Glomerular endothelial cell (primary cell): Measurements from ENCODE around the gene ZNF28. TPM values are rescaled to one million over a fixed set of nuclear protein-coding genes. Genes with fewer than 3 reads are reported as not detected.
"Not testable (repeated sequence)": the region's sequence is repeated elsewhere in the genome, so short reads cannot be mapped to it uniquely, and the experiment has no call there.

Experiments
- DNase-seq: peaks from one replicate; pipeline ENCODE4 v3.0.0-alpha.2; 2011; ENCODE audit warnings: low read depth, low spot score; ENCODE audit errors: extremely low read depth
- total RNA-seq: library from RNA; depleted of rRNA; stranded (reverse); fragments of >200 nt; gene quantifications from 2 replicates; pipeline ENCODE4 v1.2.3, GENCODE V29; 2015

ZNF28 gene
- total RNA-seq, 1 donor from 2014 or later, result 14.5 TPM

DNA sequence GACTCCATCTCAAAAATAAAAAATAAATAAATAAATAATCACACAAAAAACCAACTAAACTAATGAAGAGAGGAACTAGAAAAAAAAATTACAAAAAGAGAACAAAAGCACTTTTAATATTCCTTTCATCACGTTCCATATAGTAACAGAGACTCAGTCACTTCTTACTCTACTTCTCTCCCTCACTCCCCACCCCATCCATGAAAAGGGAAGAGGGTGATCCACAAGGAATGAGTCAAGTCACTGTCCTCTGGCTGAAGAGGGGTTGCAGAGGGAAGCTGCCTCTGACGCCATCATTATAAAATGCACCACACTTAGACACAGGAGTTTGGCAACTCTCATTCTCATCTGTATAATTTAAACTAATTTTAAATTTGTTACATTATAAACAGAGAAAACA is 38.6 kb downstream of the ZNF28 start:
- DNase-seq, result not testable (repeated sequence)

DNA sequence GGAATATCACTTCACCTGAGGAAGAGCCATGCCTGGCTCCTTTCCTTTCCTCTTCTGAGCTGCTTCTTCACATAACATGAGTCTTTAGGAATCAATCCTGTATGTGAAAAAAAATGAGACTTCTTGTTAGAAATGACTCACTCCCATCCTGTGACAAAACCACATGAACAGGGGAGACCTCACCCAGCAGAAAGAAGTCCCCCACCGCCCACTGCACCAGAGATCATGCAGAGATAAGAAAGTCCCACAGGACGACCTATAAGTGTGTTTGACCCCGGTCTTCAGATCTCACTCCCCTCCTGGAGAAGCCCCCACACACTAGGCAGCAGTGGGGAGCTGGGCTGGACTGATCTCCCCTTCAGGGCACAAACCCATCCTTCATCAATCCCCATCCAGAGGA is 42.6 kb downstream of the ZNF28 start:
- DNase-seq, result no peak

- DNase-seq, result not testable (repeated sequence)
Measured at GRCh38 chr19:52756447-52756846, 65.0 kb downstream of the ZNF28 start.

DNA sequence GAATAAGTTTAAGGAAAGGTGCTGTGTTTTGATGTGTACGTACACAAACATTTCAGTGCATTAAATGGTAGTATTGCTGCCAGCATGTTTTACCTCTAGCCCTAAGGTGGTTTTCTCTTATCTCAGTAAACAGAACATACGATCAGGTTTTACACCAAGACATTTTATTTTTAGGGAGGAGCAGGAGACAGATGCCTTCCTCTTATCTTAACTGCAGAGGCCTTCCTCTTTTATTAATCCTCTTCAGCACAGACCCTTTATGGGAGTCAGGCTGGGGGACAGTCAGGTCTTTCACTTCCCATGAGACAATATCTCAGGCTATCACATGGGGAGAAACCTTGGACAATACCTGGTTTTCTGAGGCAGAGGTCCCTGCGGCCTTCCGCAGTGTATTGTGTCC is 71.7 kb downstream of the ZNF28 start:
- no peak for DNase-seq

DNA sequence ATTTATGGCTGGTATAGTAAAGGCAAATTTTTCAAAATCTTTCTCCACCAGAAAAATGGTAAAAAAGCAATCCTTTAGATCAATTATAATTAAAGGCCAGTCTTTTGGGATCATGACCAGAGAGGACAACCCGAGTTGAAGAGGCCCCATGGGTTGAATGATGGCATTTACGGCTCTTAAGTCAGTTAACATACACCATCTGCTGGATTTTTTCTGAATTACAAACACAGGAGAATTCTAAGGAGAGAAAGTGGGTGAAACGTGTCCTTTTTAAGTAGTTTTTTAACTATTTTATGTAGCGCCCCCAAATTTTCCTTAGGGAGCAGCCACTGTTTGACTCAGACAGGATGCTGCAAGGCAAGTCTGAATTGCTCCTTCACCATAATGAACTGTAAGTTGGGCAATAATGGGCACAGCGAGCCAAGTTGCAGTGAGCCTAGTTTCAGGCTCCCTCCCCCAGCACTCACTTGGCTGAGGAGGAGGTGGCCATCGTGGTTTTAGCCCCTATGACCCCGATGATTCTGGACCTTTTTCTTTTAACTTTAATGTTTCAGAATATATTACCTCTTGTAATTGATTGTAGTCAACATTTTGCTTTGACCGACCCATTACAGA is 73.0 kb downstream of the ZNF28 start:
- no peak for DNase-seq

Other genes starting within 250 kb of the ZNF28 start
- gene ZNF83, start 183.3 kb downstream of the ZNF28 start, total RNA-seq, result 31.3 and 58.7 TPM in 2 replicates
- 9.5 and 12.8 TPM in 2 replicates for gene ZNF611, start 86.6 kb downstream of the ZNF28 start, total RNA-seq
- 1.8 and 2.1 TPM in 2 replicates for gene ZNF600, start 34.8 kb downstream of the ZNF28 start, total RNA-seq
- 14.2 and 19.4 TPM in 2 replicates for gene ZNF468, start 36.0 kb upstream of the ZNF28 start, total RNA-seq
- gene ZNF320, start 76.0 kb upstream of the ZNF28 start, total RNA-seq, result 8.3 and 13.7 TPM in 2 replicates
- gene ZNF888, start 101.8 kb upstream of the ZNF28 start, total RNA-seq, result 2.1 and 2.4 TPM in 2 replicates
- 3.0 and 8.4 TPM in 2 replicates for gene ZNF816, start 141.2 kb upstream of the ZNF28 start, total RNA-seq
- not detected in 2 replicates for gene ERVV-1, start 192.3 kb upstream of the ZNF28 start, total RNA-seq
- gene ERVV-2, start 223.1 kb upstream of the ZNF28 start, total RNA-seq, result not detected in 2 replicates